Kidney glomerular epithelial cell (primary cell): ENCODE data around the gene TRMT10A.
A peak's percentile ranks its signal among the peaks of the same experiment; 100 is the strongest.

Source experiments
- DNase-seq: peaks from one replicate; lab custom pipeline; 2025; lab: John Stamatoyannopoulos, UW

The TRMT10A gene

GRCh38 chr4:99563310-99564186, at the start of gene TRMT10A:
TRMT10A (minus strand) TSS chr4:99564039; CDS start chr4:99559338, 4,701 bp downstream.
- peak; percentile 95 for DNase-seq

GRCh38 chr4:99612704-99613103, 48.9 kb upstream of the TRMT10A start:
- DNase-seq = no peak

GRCh38 chr4:99612281-99612680, 48.4 kb upstream of the TRMT10A start:
- no peak for DNase-seq

GRCh38 chr4:99610605-99611175, 46.9 kb upstream of the TRMT10A start:
- no peak for DNase-seq

GRCh38 chr4:99608417-99608816, 44.6 kb upstream of the TRMT10A start:
- no peak for DNase-seq

GRCh38 chr4:99606716-99607115, 42.9 kb upstream of the TRMT10A start:
- DNase-seq = no peak

GRCh38 chr4:99594818-99595217, 31.0 kb upstream of the TRMT10A start:
- DNase-seq = no peak

- no peak for DNase-seq
Observed at GRCh38 chr4:99593781-99594641, 30.2 kb upstream of the TRMT10A start.

- no peak for DNase-seq
Observed at GRCh38 chr4:99591757-99592156, 27.9 kb upstream of the TRMT10A start.

GRCh38 chr4:99587803-99588202, 24.0 kb upstream of the TRMT10A start:
- no peak for DNase-seq

GRCh38 chr4:99587309-99587708, 23.5 kb upstream of the TRMT10A start:
- no peak for DNase-seq

- DNase-seq = no peak
Observed at GRCh38 chr4:99586797-99587196, 23.0 kb upstream of the TRMT10A start.

GRCh38 chr4:99586322-99586721, 22.5 kb upstream of the TRMT10A start:
- DNase-seq = no peak

GRCh38 chr4:99585516-99585915, 21.7 kb upstream of the TRMT10A start:
- no peak for DNase-seq

- no peak for DNase-seq
Observed at GRCh38 chr4:99578714-99579113, 14.9 kb upstream of the TRMT10A start.

- no peak for DNase-seq
Observed at GRCh38 chr4:99574530-99575324, 10.9 kb upstream of the TRMT10A start, which contains the start of gene MTTP. MTTP (plus strand) TSS chr4:99574824; CDS start chr4:99574910, 86 bp downstream.

- no peak for DNase-seq
Observed at GRCh38 chr4:99573735-99574368, 10.0 kb upstream of the TRMT10A start.

GRCh38 chr4:99572527-99573240, 8.8 kb upstream of the TRMT10A start:
- DNase-seq = no peak

- no peak for DNase-seq
Observed at GRCh38 chr4:99571883-99572282, 8.0 kb upstream of the TRMT10A start.

GRCh38 chr4:99564921-99565320, 1.1 kb upstream of the TRMT10A start:
- DNase-seq = no peak
